SK-N-SH (cell line): Measurements from ENCODE around the gene DPF3.

Source experiments
- FOXJ3 ChIP-seq: sonication (generic); formaldehyde crosslinking; IDR thresholded peaks from 2 replicates; pipeline ENCODE4 v1.5.1; 2020; ENCODE audit warnings: mild to moderate bottlenecking, missing genetic modification reagents
- NFIC ChIP-seq: IDR thresholded peaks from 2 replicates; pipeline ENCODE4 v1.4.0; 2012; ENCODE audit warnings: borderline replicate concordance
- POLR2AphosphoS5 ChIP-seq: IDR thresholded peaks from 2 replicates; pipeline ENCODE4 v1.6.1; 2012; ENCODE audit warnings: low read depth, low read length
- TCF12 ChIP-seq: IDR thresholded peaks from 2 replicates; pipeline ENCODE4 v1.4.0; 2012
- TEAD4 ChIP-seq: IDR thresholded peaks from 2 replicates; pipeline ENCODE4 v1.4.0; 2012; ENCODE audit warnings: mild to moderate bottlenecking, borderline replicate concordance; ENCODE audit not compliant: insufficient read depth
- TF ChIP-seq, protein P1 (sequence below): IDR thresholded peaks from 2 replicates; pipeline ENCODE4 v1.4.0; 2012; ENCODE audit warnings: low read depth
- TF ChIP-seq, protein P2 (sequence below): fragments of 200-600 bp; sonication (generic); IDR thresholded peaks from 2 replicates; pipeline ENCODE4 v1.6.1; 2017; ENCODE audit warnings: antibody characterized with exemption, mild to moderate bottlenecking, moderate library complexity
- TF ChIP-seq, protein P3 (sequence below): fragments of 150-350 bp; IDR thresholded peaks from 2 replicates; pipeline ENCODE4 v1.6.1; 2017; ENCODE audit warnings: antibody characterized with exemption, low read length, low read depth, borderline replicate concordance

DNA sequence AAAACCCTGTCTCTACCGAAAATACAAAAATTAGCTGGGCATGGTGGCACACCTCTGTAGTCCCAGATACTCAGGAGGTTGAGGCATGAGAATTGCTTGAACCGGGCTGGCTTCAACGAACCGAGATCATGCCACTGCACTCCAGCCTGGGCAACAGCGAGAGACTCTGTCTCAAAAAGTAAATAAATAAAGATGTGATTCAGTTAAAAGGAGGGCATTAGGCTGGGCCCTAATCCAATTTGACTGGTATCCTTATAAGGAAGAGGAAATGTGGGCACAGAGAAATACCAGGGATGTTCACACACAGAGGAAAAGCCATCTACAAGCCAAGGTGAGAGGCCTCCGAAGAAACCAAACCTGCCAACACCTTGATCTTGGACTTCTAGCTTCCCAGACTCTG, 22.3 kb upstream of the DPF3 start:
- TF ChIP-seq, protein P1, sequence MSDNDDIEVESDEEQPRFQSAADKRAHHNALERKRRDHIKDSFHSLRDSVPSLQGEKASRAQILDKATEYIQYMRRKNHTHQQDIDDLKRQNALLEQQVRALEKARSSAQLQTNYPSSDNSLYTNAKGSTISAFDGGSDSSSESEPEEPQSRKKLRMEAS: no peak
- TF ChIP-seq POLR2AphosphoS5 (no peak), TCF12 (no peak), FOXJ3 (CRISPR knock-in tag) (no peak), TEAD4 (no peak), NFIC (no peak)
- TF ChIP-seq, protein P2, sequence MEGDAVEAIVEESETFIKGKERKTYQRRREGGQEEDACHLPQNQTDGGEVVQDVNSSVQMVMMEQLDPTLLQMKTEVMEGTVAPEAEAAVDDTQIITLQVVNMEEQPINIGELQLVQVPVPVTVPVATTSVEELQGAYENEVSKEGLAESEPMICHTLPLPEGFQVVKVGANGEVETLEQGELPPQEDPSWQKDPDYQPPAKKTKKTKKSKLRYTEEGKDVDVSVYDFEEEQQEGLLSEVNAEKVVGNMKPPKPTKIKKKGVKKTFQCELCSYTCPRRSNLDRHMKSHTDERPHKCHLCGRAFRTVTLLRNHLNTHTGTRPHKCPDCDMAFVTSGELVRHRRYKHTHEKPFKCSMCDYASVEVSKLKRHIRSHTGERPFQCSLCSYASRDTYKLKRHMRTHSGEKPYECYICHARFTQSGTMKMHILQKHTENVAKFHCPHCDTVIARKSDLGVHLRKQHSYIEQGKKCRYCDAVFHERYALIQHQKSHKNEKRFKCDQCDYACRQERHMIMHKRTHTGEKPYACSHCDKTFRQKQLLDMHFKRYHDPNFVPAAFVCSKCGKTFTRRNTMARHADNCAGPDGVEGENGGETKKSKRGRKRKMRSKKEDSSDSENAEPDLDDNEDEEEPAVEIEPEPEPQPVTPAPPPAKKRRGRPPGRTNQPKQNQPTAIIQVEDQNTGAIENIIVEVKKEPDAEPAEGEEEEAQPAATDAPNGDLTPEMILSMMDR: no peak
- TF ChIP-seq, protein P3, sequence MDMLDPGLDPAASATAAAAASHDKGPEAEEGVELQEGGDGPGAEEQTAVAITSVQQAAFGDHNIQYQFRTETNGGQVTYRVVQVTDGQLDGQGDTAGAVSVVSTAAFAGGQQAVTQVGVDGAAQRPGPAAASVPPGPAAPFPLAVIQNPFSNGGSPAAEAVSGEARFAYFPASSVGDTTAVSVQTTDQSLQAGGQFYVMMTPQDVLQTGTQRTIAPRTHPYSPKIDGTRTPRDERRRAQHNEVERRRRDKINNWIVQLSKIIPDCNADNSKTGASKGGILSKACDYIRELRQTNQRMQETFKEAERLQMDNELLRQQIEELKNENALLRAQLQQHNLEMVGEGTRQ: no peak
